HUES48 (cell line): ENCODE data around the gene CCDC81.

Experiments used
- H3K27ac ChIP-seq: one replicate; pipeline ENCODE4 v1.7.0; 2013; ENCODE audit warnings: low read depth, low read length, inconsistent platforms
- H3K27me3 ChIP-seq: 2 replicates; pipeline ENCODE4 v1.6.1; 2013; ENCODE audit warnings: mild to moderate bottlenecking, low read length; ENCODE audit not compliant: control insufficient read depth, insufficient read depth
- H3K36me3 ChIP-seq: 2 replicates; pipeline ENCODE4 v1.6.1; 2013; ENCODE audit warnings: low read length; ENCODE audit not compliant: control insufficient read depth, insufficient read depth
- H3K4me1 ChIP-seq: 2 replicates; pipeline ENCODE4 v1.6.1; 2013; ENCODE audit warnings: mild to moderate bottlenecking, low read length; ENCODE audit not compliant: control insufficient read depth, insufficient read depth
- H3K4me3 ChIP-seq: 2 replicates; pipeline ENCODE4 v1.5.1; 2013; ENCODE audit warnings: mild to moderate bottlenecking, low read depth, low read length
- H3K9ac ChIP-seq: 2 replicates; pipeline ENCODE4 v1.6.1; 2013; ENCODE audit warnings: mild to moderate bottlenecking, low read depth, low read length, moderate library complexity
- H3K9me3 ChIP-seq: 2 replicates; pipeline ENCODE4 v1.6.1; 2013; ENCODE audit warnings: low read length; ENCODE audit not compliant: control insufficient read depth, insufficient read depth

Gene CCDC81

GRCh38 chr11:86369668-86370067 lies 5.0 kb upstream of the CCDC81 start:
- no peaks in the 10 kb centered on the region for H3K9me3 ChIP-seq
- H3K27ac ChIP-seq, result no peak overlapping the region
- no peaks in the 10 kb centered on the region for H3K27me3 ChIP-seq
- peaks cover 5% of the 10 kb centered on the region; the same call in 1 of the 2 replicates for H3K4me1 ChIP-seq
- no peaks in the 10 kb centered on the region for H3K36me3 ChIP-seq
- no peak overlapping the region for H3K4me3 ChIP-seq
- H3K9ac ChIP-seq, result no peak overlapping the region

- H3K27ac ChIP-seq, result no peak overlapping the region
- no peaks in the 10 kb centered on the region for H3K9me3 ChIP-seq
- no peak overlapping the region for H3K4me3 ChIP-seq
- no peak overlapping the region for H3K9ac ChIP-seq
- peaks cover 5% of the 10 kb centered on the region; the same call in 1 of the 2 replicates for H3K4me1 ChIP-seq
- H3K27me3 ChIP-seq, result no peaks in the 10 kb centered on the region
- H3K36me3 ChIP-seq, result no peaks in the 10 kb centered on the region
Measured at GRCh38 chr11:86370171-86370570, 4.5 kb upstream of the CCDC81 start.

GRCh38 chr11:86370922-86371594 lies 3.6 kb upstream of the CCDC81 start:
- no peaks in the 10 kb centered on the region for H3K9me3 ChIP-seq
- no peaks in the 10 kb centered on the region for H3K27me3 ChIP-seq
- no peak overlapping the region for H3K4me3 ChIP-seq
- H3K4me1 ChIP-seq, result peaks cover 5% of the 10 kb centered on the region; the same call in 1 of the 2 replicates
- H3K9ac ChIP-seq, result no peak overlapping the region
- no peaks in the 10 kb centered on the region for H3K36me3 ChIP-seq
- H3K27ac ChIP-seq, result no peak overlapping the region

- peaks cover 5% of the 10 kb centered on the region; the same call in 1 of the 2 replicates for H3K4me1 ChIP-seq
- H3K9ac ChIP-seq, result no peak overlapping the region
- H3K4me3 ChIP-seq, result no peak overlapping the region
- no peak overlapping the region for H3K27ac ChIP-seq
- H3K27me3 ChIP-seq, result no peaks in the 10 kb centered on the region
- no peaks in the 10 kb centered on the region for H3K36me3 ChIP-seq
- H3K9me3 ChIP-seq, result no peaks in the 10 kb centered on the region
Measured at GRCh38 chr11:86372041-86372440, 2.6 kb upstream of the CCDC81 start.

- Histone ChIP-seq H3K9ac (no peak overlapping the region), H3K27me3 (no peaks in the 10 kb centered on the region), H3K27ac (no peak overlapping the region), H3K36me3 (no peaks in the 10 kb centered on the region), H3K4me3 (no peak overlapping the region), H3K9me3 (no peaks in the 10 kb centered on the region), H3K4me1 (peaks cover 5% of the 10 kb centered on the region; the same call in 1 of the 2 replicates)
Measured at GRCh38 chr11:86372586-86372985, 2.1 kb upstream of the CCDC81 start.

- peaks cover 5% of the 10 kb centered on the region; the same call in 1 of the 2 replicates for H3K4me1 ChIP-seq
- H3K4me3 ChIP-seq, result peak overlapping the region; percentile 52
- no peaks in the 10 kb centered on the region for H3K36me3 ChIP-seq
- no peak overlapping the region for H3K9ac ChIP-seq
- H3K9me3 ChIP-seq, result no peaks in the 10 kb centered on the region
- no peak overlapping the region for H3K27ac ChIP-seq
- H3K27me3 ChIP-seq, result no peaks in the 10 kb centered on the region
Measured at GRCh38 chr11:86374069-86374468, 618 bp upstream of the CCDC81 start.

- H3K4me1 ChIP-seq, result peaks cover 5% of the 10 kb centered on the region; the same call in 1 of the 2 replicates
Measured at GRCh38 chr11:86377972-86378371, 3.3 kb downstream of the CCDC81 start.

GRCh38 chr11:86380295-86381059 lies 5.8 kb downstream of the CCDC81 start:
- no peaks in the 10 kb centered on the region for H3K27me3 ChIP-seq
- no peak overlapping the region for H3K9ac ChIP-seq
- no peak overlapping the region for H3K27ac ChIP-seq
- no peaks in the 10 kb centered on the region for H3K9me3 ChIP-seq
- H3K36me3 ChIP-seq, result no peaks in the 10 kb centered on the region
- no peaks in the 10 kb centered on the region for H3K4me1 ChIP-seq
- H3K4me3 ChIP-seq, result no peak overlapping the region

More at GRCh38 chr11:86377972-86378371, 3.3 kb downstream of the CCDC81 start:
- no peak overlapping the region for H3K27ac ChIP-seq
- H3K9me3 ChIP-seq, result no peaks in the 10 kb centered on the region
- H3K9ac ChIP-seq, result no peak overlapping the region
- H3K36me3 ChIP-seq, result no peaks in the 10 kb centered on the region
- H3K27me3 ChIP-seq, result no peaks in the 10 kb centered on the region
- H3K4me3 ChIP-seq, result no peak overlapping the region

- Histone ChIP-seq H3K27me3 (no peaks in the 10 kb centered on the region), H3K4me3 (no peak overlapping the region), H3K9ac (no peak overlapping the region), H3K36me3 (no peaks in the 10 kb centered on the region), H3K9me3 (no peaks in the 10 kb centered on the region), H3K27ac (no peak overlapping the region), H3K4me1 (peaks cover 3% of the 10 kb centered on the region; the same call in 1 of the 2 replicates)
Measured at GRCh38 chr11:86383041-86383955, 8.6 kb downstream of the CCDC81 start.

- Histone ChIP-seq H3K4me1 (peaks cover 3% of the 10 kb centered on the region; the same call in 1 of the 2 replicates), H3K36me3 (no peaks in the 10 kb centered on the region), H3K9ac (no peak overlapping the region), H3K4me3 (no peak overlapping the region), H3K27ac (no peak overlapping the region), H3K9me3 (no peaks in the 10 kb centered on the region), H3K27me3 (no peaks in the 10 kb centered on the region)
Measured at GRCh38 chr11:86386283-86386682, 11.6 kb downstream of the CCDC81 start.
